Tibial artery (tissue), 4 donors: ENCODE results near the gene RPGRIP1.
"Not testable (repeated sequence)": the region's sequence is repeated elsewhere in the genome, so short reads cannot be mapped to it uniquely, and the experiment has no call there.

Experiments used
- DNase-seq, 2 donors: peaks; one replicate each; pipeline ENCODE4 v3.0.0-alpha.2; 2019
- H3K27ac ChIP-seq, 2 donors: fragments of 200-600 bp; sonication (generic) in 1 of 2; 1 replicate in 1 of 2; 2 replicates in 1 of 2; pipeline ENCODE4 v1.5.1; 2018 to 2019; ENCODE audit warnings: mild to moderate bottlenecking in 1 of 2
- H3K27me3 ChIP-seq, 2 donors: fragments of 200-600 bp; sonication (generic) in 1 of 2; one replicate each; pipeline versions ENCODE4 v1.5.1 to v1.6.0; 2016 to 2019
- H3K36me3 ChIP-seq, 3 donors: fragments of 200-600 bp; sonication (generic) in 2 of 3; one replicate each; pipeline ENCODE4 v1.5.1; 2016 to 2019; ENCODE audit warnings: mild to moderate bottlenecking in 2 of 3
- H3K4me1 ChIP-seq, 4 donors: fragments of 200-600 bp; sonication (generic) in 2 of 4; 1 replicate in 3 of 4; 2 replicates in 1 of 4; pipeline ENCODE4 v1.5.1; 2016 to 2019
- H3K4me3 ChIP-seq, 2 donors: fragments of 200-600 bp; sonication (generic) in 1 of 2; 1 replicate in 1 of 2; 2 replicates in 1 of 2; pipeline ENCODE4 v1.5.1; 2018 to 2019; ENCODE audit warnings: mild to moderate bottlenecking in 2 of 2
- H3K9me3 ChIP-seq, 3 donors: fragments of 200-600 bp; sonication (generic) in 1 of 3; one replicate each; pipeline ENCODE4 v1.5.1; 2016 to 2019
- CTCF ChIP-seq, 2 experiments: fragments of 200-600 bp in 1 of 2; fragments of 450-650 bp in 1 of 2; IDR thresholded peaks; one replicate each; pipeline ENCODE4 v1.5.1; 2017 to 2019; ENCODE audit warnings: antibody characterized with exemption in 2 of 2, mild to moderate bottlenecking in 1 of 2, moderate library complexity in 1 of 2
- intact Hi-C: fragments of 100-400 bp; cut with DNase I; formaldehyde crosslinking; loops from one replicate; pipeline ENCODE4 v1.15.0; 2023; ENCODE audit warnings: low total_unique reads

Gene RPGRIP1

GRCh38 chr14:21287168-21287567 lies 7.3 kb downstream of the RPGRIP1 start:
- Histone ChIP-seq H3K9me3 (no peaks in the 10 kb centered on the region), H3K4me3 (no peak overlapping the region), H3K36me3 (no peaks in the 10 kb centered on the region), H3K27me3 (no peaks in the 10 kb centered on the region), H3K4me1 (no peaks in the 10 kb centered on the region), H3K27ac (no peak overlapping the region)
- intact Hi-C loops, result loop anchor here (10.0 kb wide), 1 partner anchor 792 kb away; no protein-coding TSS in a partner anchor
- no peak for DNase-seq
- no peak for TF ChIP-seq CTCF (IDR thresholded peaks at IDR 0.05)

GRCh38 chr14:21294026-21294425 lies 14.1 kb downstream of the RPGRIP1 start:
- not testable (repeated sequence) for H3K36me3 ChIP-seq, H3K27me3 ChIP-seq, H3K27ac ChIP-seq, DNase-seq, H3K9me3 ChIP-seq, H3K4me3 ChIP-seq, H3K4me1 ChIP-seq
- intact Hi-C loops, result loop anchor here (5.0 kb wide), 1 partner anchor 472 kb away; no protein-coding TSS in a partner anchor

- intact Hi-C loops, result no loop called here
- no peak for TF ChIP-seq CTCF (IDR thresholded peaks at IDR 0.05)
- DNase-seq, result no peak
Measured at GRCh38 chr14:21298358-21298757, 18.5 kb downstream of the RPGRIP1 start.

GRCh38 chr14:21299562-21300130 lies 19.8 kb downstream of the RPGRIP1 start:
- TF ChIP-seq CTCF (IDR thresholded peaks at IDR 0.05), result no peak
- H3K4me1 ChIP-seq, result peaks cover 0 to 6% (median 2%) of the 10 kb centered on the region in 4 donors
- no peak for DNase-seq
- H3K9me3 ChIP-seq, result no peaks in the 10 kb centered on the region
- H3K36me3 ChIP-seq, result no peaks in the 10 kb centered on the region
- H3K27ac ChIP-seq, result no peak overlapping the region
- no peak overlapping the region for H3K4me3 ChIP-seq
- intact Hi-C loops, result no loop called here
- peaks cover 0 to 16% of the 10 kb centered on the region in 2 donors for H3K27me3 ChIP-seq

More at GRCh38 chr14:21298358-21298757, 18.5 kb downstream of the RPGRIP1 start:
- H3K4me1 ChIP-seq, result peaks cover 0 to 6% (median 2%) of the 10 kb centered on the region in 4 donors
- H3K9me3 ChIP-seq, result no peaks in the 10 kb centered on the region
- H3K36me3 ChIP-seq, result no peaks in the 10 kb centered on the region
- peaks cover 0 to 16% of the 10 kb centered on the region in 2 donors for H3K27me3 ChIP-seq
- H3K27ac ChIP-seq, result no peak overlapping the region
- no peak overlapping the region for H3K4me3 ChIP-seq

- Histone ChIP-seq H3K9me3 (no peaks in the 10 kb centered on the region), H3K4me1 (peaks cover 0 to 6% (median 2%) of the 10 kb centered on the region in 4 donors), H3K27ac (no peak overlapping the region), H3K36me3 (no peaks in the 10 kb centered on the region), H3K27me3 (peaks cover 0 to 19% of the 10 kb centered on the region in 2 donors), H3K4me3 (no peak overlapping the region)
- no peak for DNase-seq
- no peak for TF ChIP-seq CTCF (IDR thresholded peaks at IDR 0.05)
- intact Hi-C loops, result no loop called here
Measured at GRCh38 chr14:21300892-21301291, 21.0 kb downstream of the RPGRIP1 start.

GRCh38 chr14:21302013-21302835 lies 22.3 kb downstream of the RPGRIP1 start:
- DNase-seq, result no peak
- Histone ChIP-seq H3K27me3 (peaks cover 0 to 27% of the 10 kb centered on the region in 2 donors), H3K4me1 (peaks cover 0 to 6% (median 2%) of the 10 kb centered on the region in 4 donors), H3K27ac (no peak overlapping the region), H3K9me3 (no peaks in the 10 kb centered on the region), H3K4me3 (no peak overlapping the region), H3K36me3 (no peaks in the 10 kb centered on the region)
- no peak for TF ChIP-seq CTCF (IDR thresholded peaks at IDR 0.05)
- intact Hi-C loops, result no loop called here

GRCh38 chr14:21302836-21303140 lies 22.9 kb downstream of the RPGRIP1 start:
- H3K27ac ChIP-seq, H3K36me3 ChIP-seq, H3K4me3 ChIP-seq, DNase-seq, intact Hi-C loops, H3K9me3 ChIP-seq, H3K4me1 ChIP-seq: not testable (repeated sequence)
- H3K27me3 ChIP-seq, result peaks cover 0 to 31% of the 10 kb centered on the region in 2 donors
